ENCODE data around the gene ZDHHC7.

ZDHHC7 gene

GRCh38 chr16:85017633-85018032, 6.3 kb upstream of the ZDHHC7 start:
- no peak for DNase-seq

GRCh38 chr16:85017151-85017550, 5.8 kb upstream of the ZDHHC7 start:
- peak; percentile 94 for DNase-seq

- DNase-seq: peak; percentile 50 to 81
Observed at GRCh38 chr16:85015481-85016187, 4.3 kb upstream of the ZDHHC7 start.

DNA sequence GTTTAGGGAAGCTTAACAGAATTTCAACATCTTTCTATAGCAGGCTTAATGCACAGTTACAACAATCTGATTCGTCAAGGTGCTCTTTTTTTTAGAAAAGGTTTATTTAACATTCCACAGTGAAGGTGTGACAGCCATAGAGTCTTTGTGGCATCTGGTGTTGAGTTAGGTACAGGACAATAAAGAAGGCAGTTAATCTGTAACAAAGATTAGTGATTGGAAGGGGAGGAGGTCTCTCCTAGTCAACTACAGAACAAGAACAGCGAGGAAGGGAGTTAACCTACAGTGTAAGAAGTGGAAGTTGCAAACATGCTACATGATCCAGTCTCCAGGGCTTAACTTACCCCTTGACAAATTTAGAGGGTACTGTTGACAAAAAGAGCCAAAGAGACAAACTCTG, 3.0 kb upstream of the ZDHHC7 start:
- DNase-seq: peak in 1 of 2 donors; percentile 34

- DNase-seq: no peak
Observed at GRCh38 chr16:85011846-85012284, 530 bp upstream of the ZDHHC7 start.

DNA sequence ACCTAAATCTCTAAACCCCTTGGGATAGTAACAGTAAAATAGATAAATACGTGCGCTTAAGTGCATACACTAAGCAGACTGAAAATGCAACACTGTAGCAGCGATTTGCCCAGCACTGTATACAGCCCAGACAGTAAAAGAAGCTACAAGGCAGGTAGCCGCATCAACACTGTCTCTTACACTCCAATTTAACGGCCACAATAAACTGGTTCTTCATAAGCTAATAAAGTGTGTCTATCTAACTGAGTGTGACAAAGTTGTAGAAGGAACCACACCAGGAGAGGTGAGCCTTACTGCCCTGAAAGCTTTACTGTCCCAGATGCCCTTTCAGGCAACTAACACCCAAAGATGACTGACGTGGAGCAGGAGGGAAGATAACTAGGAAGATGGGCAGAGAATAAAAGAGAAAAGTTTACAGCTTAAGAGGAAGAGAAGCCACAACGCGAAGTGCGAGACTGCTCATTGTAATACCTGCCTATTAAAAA, 847 bp downstream of the ZDHHC7 start:
- no peak for DNase-seq

GRCh38 chr16:85008271-85008670, 3.1 kb downstream of the ZDHHC7 start:
- peak; percentile 50 to 63 for DNase-seq

- DNase-seq: no peak
Observed at GRCh38 chr16:85007496-85008214, 3.7 kb downstream of the ZDHHC7 start.

DNA sequence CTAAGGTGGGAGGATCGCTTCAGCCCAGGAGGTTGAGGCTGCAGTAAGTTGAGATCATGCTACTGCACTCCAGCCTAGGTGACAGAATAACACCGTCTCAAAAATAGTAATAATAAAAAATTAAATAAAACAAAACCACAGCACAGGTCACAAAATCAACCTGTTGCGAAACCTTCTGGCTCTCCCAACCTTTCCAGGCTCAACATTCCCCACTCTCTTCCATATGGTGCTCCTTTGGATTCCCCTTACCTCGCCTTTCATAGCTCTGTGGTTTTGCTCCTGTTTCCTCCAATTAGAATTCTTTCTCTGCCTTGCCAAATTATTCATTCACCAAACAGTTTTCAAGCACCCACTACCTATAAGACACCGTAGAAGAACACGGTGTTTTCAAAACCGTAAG, 4.7 kb downstream of the ZDHHC7 start:
- DNase-seq: no peak

GRCh38 chr16:85005285-85006069, 5.9 kb downstream of the ZDHHC7 start:
- DNase-seq: no peak

- DNase-seq: no peak
Observed at GRCh38 chr16:85004587-85005205, 6.6 kb downstream of the ZDHHC7 start.

GRCh38 chr16:85003725-85004586, 7.4 kb downstream of the ZDHHC7 start:
- DNase-seq: no peak

DNA sequence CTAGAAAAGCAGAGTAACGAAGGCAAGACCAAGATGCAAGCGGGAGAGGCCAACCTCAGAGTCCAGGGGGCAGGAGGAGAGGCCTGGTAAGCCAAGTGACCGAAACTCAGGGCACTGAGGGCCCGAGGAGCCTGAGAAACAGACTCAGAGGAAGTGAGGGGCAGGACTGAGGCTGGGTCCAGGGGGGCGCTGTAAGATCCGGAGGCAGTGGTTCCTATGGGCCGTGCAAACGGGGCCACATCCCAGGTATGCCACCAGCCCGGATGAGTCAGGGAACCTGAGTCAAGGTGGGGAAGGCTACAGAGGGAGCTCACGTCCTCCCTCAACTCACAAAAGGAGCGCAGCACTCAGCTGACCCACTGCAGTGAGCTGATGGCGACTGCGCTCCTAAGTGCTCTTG, 8.3 kb downstream of the ZDHHC7 start:
- DNase-seq: no peak

GRCh38 chr16:85002608-85003007, 8.7 kb downstream of the ZDHHC7 start:
- peak; percentile 77 to 81 for DNase-seq

- no peak for DNase-seq
Observed at GRCh38 chr16:85002099-85002541, 9.2 kb downstream of the ZDHHC7 start.

GRCh38 chr16:84999857-85000480, 11.4 kb downstream of the ZDHHC7 start:
- DNase-seq: no peak

GRCh38 chr16:84999200-84999599, 12.1 kb downstream of the ZDHHC7 start:
- no peak for DNase-seq

- DNase-seq: no peak
Observed at GRCh38 chr16:84996365-84996764, 15.0 kb downstream of the ZDHHC7 start.

GRCh38 chr16:84995663-84996062, 15.7 kb downstream of the ZDHHC7 start:
- no peak for DNase-seq

GRCh38 chr16:84993926-84994325, 17.4 kb downstream of the ZDHHC7 start:
- DNase-seq: no peak

- DNase-seq: no peak
Observed at GRCh38 chr16:84992717-84993075, 18.6 kb downstream of the ZDHHC7 start.

GRCh38 chr16:84990782-84991181, 20.6 kb downstream of the ZDHHC7 start:
- no peak for DNase-seq

Data from inflammatory macrophage treated with lipopolysaccharide for 1 hour (primary cell).